Fibroblast of skin of right quadriceps (primary cell): ENCODE measurements around the gene BTG1.

Experiments
- DNase-seq: peaks from one replicate; pipeline ENCODE4 v3.0.0-alpha.2; 2013

Gene BTG1

DNA sequence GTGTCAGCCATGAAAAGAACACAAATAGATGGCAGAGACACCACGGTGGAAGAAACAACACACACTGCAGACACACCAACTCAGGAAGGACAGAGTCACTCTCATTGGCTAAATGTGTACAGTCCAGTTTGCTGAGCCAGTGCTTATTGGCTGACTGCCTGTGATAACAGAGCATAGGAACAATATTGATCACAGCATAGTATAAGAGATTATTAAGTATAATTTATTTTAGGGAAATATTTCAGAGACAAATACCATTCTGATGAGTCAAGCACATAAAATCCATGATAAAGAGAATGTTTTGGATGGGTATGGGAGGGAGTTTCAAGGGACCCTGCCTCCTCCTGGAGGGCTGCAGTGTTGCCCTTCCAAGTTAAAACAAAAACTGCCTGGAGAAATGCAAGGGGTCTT, 50.9 kb downstream of the BTG1 start:
- peak; percentile 66 for DNase-seq

DNA sequence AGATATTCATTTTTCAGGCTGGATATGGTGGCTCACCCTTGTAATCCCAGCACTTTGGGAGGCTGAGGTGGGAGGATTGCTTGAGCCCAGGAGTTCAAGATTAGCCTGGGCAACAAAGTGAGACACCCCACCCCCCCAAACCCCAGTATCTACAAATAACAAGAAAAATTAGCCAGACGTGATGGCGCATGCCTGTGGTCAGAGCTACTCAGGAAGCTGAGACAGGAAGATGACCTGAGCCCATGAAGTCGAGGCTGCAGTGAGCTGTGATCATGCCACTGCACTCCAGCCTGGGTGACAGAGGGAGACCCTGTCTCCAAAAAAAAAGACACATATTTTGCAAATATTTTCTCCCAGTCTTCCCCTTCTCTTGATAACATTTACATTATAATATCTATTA, 51.3 kb downstream of the BTG1 start:
- DNase-seq = peak; percentile 72
